AG09309 (cell line): ENCODE results near the gene RGS2.

Source experiments
- DNase-seq: peaks from one replicate; pipeline ENCODE4 v3.0.0-alpha.2; 2010; ENCODE audit warnings: low read depth
- H3K4me3 ChIP-seq: 2 replicates; pipeline ENCODE4 v1.5.1; 2011; ENCODE audit warnings: mild to moderate bottlenecking, low read depth, low read length, moderate library complexity; ENCODE audit not compliant: control insufficient read depth
- CTCF ChIP-seq: IDR thresholded peaks from 2 replicates; pipeline ENCODE4 v1.5.1; 2011; ENCODE audit warnings: mild to moderate bottlenecking, low read depth, low read length, inconsistent platforms; ENCODE audit not compliant: insufficient read depth, control insufficient read depth; ENCODE audit errors: missing control alignments

RGS2 gene

GRCh38 chr1:192793983-192794767, 14.7 kb upstream of the RGS2 start:
- no peak overlapping the region for H3K4me3 ChIP-seq
- no peak for TF ChIP-seq CTCF
- no peak for DNase-seq

GRCh38 chr1:192794768-192795035, 14.1 kb upstream of the RGS2 start:
- no peak for TF ChIP-seq CTCF
- no peak overlapping the region for H3K4me3 ChIP-seq
- no peak for DNase-seq

- H3K4me3 ChIP-seq: no peak overlapping the region
- no peak for DNase-seq
- TF ChIP-seq CTCF: no peak
Measured at GRCh38 chr1:192795916-192796618, 12.8 kb upstream of the RGS2 start.

GRCh38 chr1:192797143-192797542, 11.7 kb upstream of the RGS2 start:
- DNase-seq: no peak
- TF ChIP-seq CTCF: no peak
- H3K4me3 ChIP-seq: no peak overlapping the region

- TF ChIP-seq CTCF: no peak
- no peak for DNase-seq
- no peak overlapping the region for H3K4me3 ChIP-seq
Measured at GRCh38 chr1:192797891-192798290, 10.9 kb upstream of the RGS2 start.

DNA sequence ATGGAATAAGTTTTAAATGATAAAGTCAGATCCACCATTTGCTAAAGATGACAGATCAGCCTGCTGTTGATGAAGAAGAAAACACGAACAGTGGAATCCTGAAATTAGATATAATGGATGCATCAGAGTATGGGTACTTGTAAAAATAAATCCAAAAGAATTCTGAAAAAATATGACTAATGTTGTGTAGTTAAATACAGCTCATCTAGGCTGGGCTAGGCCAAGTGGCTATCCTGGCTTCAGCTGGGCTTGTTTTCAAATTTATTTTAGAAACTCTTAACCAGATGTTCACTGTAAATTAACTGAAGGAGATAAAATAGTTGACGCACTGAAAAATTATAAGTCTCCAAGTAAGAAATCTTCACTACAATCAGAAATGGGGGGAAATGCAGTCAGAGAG, 7.4 kb upstream of the RGS2 start:
- no peak overlapping the region for H3K4me3 ChIP-seq
- no peak for DNase-seq
- TF ChIP-seq CTCF: no peak

GRCh38 chr1:192802406-192802805, 6.4 kb upstream of the RGS2 start:
- H3K4me3 ChIP-seq: no peak overlapping the region
- TF ChIP-seq CTCF: no peak
- DNase-seq: no peak
